Vagina (tissue), 2 donors: ENCODE measurements around the gene DTD1.

Experiments used
- POLR2AphosphoS5 ChIP-seq, 2 donors: sonication (generic); formaldehyde crosslinking; IDR thresholded peaks; one replicate each; pipeline ENCODE4 v1.9.0; 2017; ENCODE audit warnings: antibody characterized with exemption in 2 of 2, mild to moderate bottlenecking in 2 of 2, low read depth in 1 of 2; ENCODE audit not compliant: insufficient read depth in 1 of 2
- TF ChIP-seq, protein P1 (sequence below), 3 experiments: fragments of 450-650 bp in 2 of 3; fragments of 200-600 bp in 1 of 3; sonication (generic) in 1 of 3; IDR thresholded peaks; one replicate each; pipeline ENCODE4 v1.5.1; 2017 to 2019; ENCODE audit warnings: antibody characterized with exemption in 3 of 3, mild to moderate bottlenecking in 2 of 3, moderate library complexity in 2 of 3

DNA sequence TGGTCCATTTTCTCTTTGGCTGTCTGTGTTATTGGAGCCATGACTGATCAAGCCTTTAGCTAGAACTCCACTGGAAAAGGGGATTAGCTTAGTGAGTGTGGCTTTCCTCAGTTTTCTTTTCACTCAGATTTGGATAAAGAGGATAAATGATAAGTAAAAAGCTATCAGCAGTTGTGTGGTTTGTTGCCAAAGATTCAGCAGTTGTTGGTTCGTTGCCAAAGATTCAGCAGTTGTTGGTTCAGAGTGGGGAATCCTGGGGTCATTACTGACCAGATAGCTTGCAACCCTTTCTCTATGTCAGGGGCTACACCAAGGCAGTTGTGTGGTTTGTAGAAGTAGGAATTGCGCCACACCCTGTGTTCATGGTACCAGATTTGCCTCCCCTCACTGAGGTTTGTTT is 118.1 kb downstream of the DTD1 start:
- TF ChIP-seq, protein P1, sequence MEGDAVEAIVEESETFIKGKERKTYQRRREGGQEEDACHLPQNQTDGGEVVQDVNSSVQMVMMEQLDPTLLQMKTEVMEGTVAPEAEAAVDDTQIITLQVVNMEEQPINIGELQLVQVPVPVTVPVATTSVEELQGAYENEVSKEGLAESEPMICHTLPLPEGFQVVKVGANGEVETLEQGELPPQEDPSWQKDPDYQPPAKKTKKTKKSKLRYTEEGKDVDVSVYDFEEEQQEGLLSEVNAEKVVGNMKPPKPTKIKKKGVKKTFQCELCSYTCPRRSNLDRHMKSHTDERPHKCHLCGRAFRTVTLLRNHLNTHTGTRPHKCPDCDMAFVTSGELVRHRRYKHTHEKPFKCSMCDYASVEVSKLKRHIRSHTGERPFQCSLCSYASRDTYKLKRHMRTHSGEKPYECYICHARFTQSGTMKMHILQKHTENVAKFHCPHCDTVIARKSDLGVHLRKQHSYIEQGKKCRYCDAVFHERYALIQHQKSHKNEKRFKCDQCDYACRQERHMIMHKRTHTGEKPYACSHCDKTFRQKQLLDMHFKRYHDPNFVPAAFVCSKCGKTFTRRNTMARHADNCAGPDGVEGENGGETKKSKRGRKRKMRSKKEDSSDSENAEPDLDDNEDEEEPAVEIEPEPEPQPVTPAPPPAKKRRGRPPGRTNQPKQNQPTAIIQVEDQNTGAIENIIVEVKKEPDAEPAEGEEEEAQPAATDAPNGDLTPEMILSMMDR (IDR thresholded peaks at IDR 0.05) = no peak
- TF ChIP-seq POLR2AphosphoS5 (IDR thresholded peaks at IDR 0.05; ENCODE audit: insufficient read depth in 1 of 2, low read depth in 1 of 2) = no peak
